GM12878 (cell line): ENCODE results near the gene IRGQ.

Experiments
- CBX3 ChIP-seq: fragments of 200-600 bp; sonication (generic); IDR thresholded peaks from 2 replicates; pipeline ENCODE4 v1.6.1; 2016; ENCODE audit warnings: low read depth, borderline replicate concordance
- CHD1 ChIP-seq: IDR thresholded peaks from 2 replicates; pipeline ENCODE4 v1.6.1; 2012; ENCODE audit warnings: low read depth, low read length, improper control_type of control experiment
- CREB1 ChIP-seq: IDR thresholded peaks from 2 replicates; pipeline ENCODE4 v1.6.1; 2012; ENCODE audit warnings: low read depth, mild to moderate bottlenecking, inconsistent platforms
- EP300 ChIP-seq, 2 experiments: fragments of 150-350 bp in 1 of 2; IDR thresholded peaks; 2 replicates each; pipeline ENCODE4 v1.6.1; 2011 to 2012; ENCODE audit warnings: low read depth in 2 of 2, low read length in 2 of 2, borderline replicate concordance in 1 of 2, improper control_type of control experiment in 1 of 2, inconsistent platforms in 1 of 2; ENCODE audit not compliant: control insufficient read depth in 1 of 2
- SUPT20H ChIP-seq: IDR thresholded peaks from 2 replicates; pipeline ENCODE4 v1.6.1; 2011; ENCODE audit warnings: low read depth, mild to moderate bottlenecking, low read length, moderate library complexity, borderline replicate concordance; ENCODE audit not compliant: control insufficient read depth
- SUZ12 ChIP-seq: fragments of 200-600 bp; sonication (generic); IDR thresholded peaks from one replicate; pipeline ENCODE4 v1.6.1; 2018; ENCODE audit warnings: antibody characterized with exemption, mild to moderate bottlenecking; ENCODE audit not compliant: unreplicated experiment
- TAF1 ChIP-seq: IDR thresholded peaks from 2 replicates; pipeline ENCODE4 v1.6.1; 2011; ENCODE audit warnings: mild to moderate bottlenecking, low read depth, low read length, borderline replicate concordance
- TCF3 ChIP-seq: IDR thresholded peaks from 2 replicates; pipeline ENCODE4 v1.6.1; 2012; ENCODE audit warnings: low read depth, mild to moderate bottlenecking, low read length, borderline replicate concordance; ENCODE audit not compliant: insufficient read depth
- YY1 ChIP-seq: IDR thresholded peaks from 2 replicates; pipeline ENCODE4 v1.6.1; 2011; ENCODE audit warnings: low read depth, mild to moderate bottlenecking, low read length
- TF ChIP-seq, protein P1 (sequence below), 3 experiments: IDR thresholded peaks in 2 of 3; conservative IDR thresholded peaks in 1 of 3; 2 replicates each; pipeline ENCODE4 v1.5.1; 2011; ENCODE audit warnings: low read depth in 3 of 3, low read length in 3 of 3, mild to moderate bottlenecking in 3 of 3, control low read depth in 2 of 3, moderate library complexity in 2 of 3, inconsistent platforms in 1 of 3, mixed read lengths in 1 of 3; ENCODE audit not compliant: control insufficient read depth in 2 of 3, insufficient read depth in 1 of 3; ENCODE audit errors: extremely low read depth in 1 of 3
- TF ChIP-seq, protein P2 (sequence below): fragments of 450-650 bp; IDR thresholded peaks from 2 replicates; pipeline ENCODE4 v1.6.1; 2017; ENCODE audit warnings: mild to moderate bottlenecking

DNA sequence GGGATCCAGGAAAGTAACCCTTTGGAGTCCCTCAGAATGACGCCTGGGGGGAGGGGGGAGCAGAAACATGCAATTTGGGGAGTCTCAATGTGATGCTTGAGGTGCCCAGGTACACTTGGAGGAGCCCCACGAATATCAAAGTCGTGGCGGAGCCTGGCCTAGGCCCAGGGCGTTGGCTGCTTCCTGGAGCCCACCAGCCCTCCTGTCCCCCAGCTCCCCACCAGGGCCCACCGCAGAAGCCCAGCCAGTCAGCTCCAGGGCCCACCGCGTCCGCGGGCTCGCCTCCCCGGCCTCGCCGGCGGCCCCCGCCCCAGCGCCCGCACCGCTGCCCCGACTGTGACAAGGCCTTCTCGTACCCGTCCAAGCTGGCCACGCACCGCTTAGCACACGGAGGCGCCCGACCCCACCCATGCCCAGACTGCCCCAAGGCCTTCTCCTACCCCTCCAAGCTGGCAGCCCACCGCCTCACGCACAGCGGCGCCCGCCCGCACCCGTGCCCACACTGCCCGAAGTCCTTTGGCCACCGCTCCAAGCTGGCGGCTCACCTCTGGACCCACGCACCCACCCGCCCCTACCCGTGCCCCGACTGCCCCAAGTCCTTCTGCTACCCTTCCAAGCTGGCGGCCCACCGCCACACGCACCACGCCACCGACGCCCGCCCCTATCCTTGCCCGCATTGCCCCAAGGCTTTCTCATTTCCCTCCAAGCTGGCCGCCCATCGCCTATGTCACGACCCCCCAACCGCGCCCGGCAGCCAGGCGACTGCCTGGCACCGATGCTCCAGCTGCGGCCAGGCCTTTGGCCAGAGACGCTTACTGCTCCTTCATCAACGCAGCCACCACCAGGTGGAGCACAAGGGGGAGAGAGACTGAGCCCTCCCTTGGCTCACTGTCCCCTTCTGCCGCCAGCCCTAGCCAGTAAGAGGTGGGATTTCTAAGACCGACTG lies 60.8 kb downstream of the IRGQ start:
- TF ChIP-seq TAF1 (no peak), CBX3 (no peak), CREB1 (no peak), EP300 (IDR thresholded peaks at IDR 0.05; ENCODE audit: borderline replicate concordance in 1 of 2, control insufficient read depth in 1 of 2, low read depth in 2 of 2, low read length in 2 of 2) (no peak), SUZ12 (no peak), SUPT20H (no peak), TCF3 (no peak), CHD1 (no peak), YY1 (no peak)
- TF ChIP-seq, protein P1, sequence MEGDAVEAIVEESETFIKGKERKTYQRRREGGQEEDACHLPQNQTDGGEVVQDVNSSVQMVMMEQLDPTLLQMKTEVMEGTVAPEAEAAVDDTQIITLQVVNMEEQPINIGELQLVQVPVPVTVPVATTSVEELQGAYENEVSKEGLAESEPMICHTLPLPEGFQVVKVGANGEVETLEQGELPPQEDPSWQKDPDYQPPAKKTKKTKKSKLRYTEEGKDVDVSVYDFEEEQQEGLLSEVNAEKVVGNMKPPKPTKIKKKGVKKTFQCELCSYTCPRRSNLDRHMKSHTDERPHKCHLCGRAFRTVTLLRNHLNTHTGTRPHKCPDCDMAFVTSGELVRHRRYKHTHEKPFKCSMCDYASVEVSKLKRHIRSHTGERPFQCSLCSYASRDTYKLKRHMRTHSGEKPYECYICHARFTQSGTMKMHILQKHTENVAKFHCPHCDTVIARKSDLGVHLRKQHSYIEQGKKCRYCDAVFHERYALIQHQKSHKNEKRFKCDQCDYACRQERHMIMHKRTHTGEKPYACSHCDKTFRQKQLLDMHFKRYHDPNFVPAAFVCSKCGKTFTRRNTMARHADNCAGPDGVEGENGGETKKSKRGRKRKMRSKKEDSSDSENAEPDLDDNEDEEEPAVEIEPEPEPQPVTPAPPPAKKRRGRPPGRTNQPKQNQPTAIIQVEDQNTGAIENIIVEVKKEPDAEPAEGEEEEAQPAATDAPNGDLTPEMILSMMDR (IDR thresholded peaks at IDR 0.05 in 2 of 3, conservative IDR thresholded peaks at IDR 0.05 in 1 of 3; ENCODE audit: control insufficient read depth in 2 of 3, extremely low read depth in 1 of 3, insufficient read depth in 1 of 3, low read depth in 3 of 3, low read length in 3 of 3) = peak in 2 of 3 experiments; percentile 22 to 35; a peak in 2 of 6 replicates
- TF ChIP-seq, protein P2, sequence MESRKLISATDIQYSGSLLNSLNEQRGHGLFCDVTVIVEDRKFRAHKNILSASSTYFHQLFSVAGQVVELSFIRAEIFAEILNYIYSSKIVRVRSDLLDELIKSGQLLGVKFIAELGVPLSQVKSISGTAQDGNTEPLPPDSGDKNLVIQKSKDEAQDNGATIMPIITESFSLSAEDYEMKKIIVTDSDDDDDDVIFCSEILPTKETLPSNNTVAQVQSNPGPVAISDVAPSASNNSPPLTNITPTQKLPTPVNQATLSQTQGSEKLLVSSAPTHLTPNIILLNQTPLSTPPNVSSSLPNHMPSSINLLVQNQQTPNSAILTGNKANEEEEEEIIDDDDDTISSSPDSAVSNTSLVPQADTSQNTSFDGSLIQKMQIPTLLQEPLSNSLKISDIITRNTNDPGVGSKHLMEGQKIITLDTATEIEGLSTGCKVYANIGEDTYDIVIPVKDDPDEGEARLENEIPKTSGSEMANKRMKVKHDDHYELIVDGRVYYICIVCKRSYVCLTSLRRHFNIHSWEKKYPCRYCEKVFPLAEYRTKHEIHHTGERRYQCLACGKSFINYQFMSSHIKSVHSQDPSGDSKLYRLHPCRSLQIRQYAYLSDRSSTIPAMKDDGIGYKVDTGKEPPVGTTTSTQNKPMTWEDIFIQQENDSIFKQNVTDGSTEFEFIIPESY = no peak
